HAP-1 (cell line): ENCODE results near the gene TRIM56.
"Not testable (repeated sequence)": the region's sequence is repeated elsewhere in the genome, so short reads cannot be mapped to it uniquely, and the experiment has no call there.

Experiments used
- DNase-seq, 2 experiments: peaks; one replicate each; pipeline ENCODE4 v3.0.0-alpha.2; 2016 to 2020; ENCODE audit warnings: low spot score in 2 of 2
- H3K27me3 ChIP-seq: fragments of 250-450 bp; sonication (Bioruptor Pico); 2 replicates; pipeline ENCODE4 v1.5.1; 2020; ENCODE audit warnings: low read depth, mild to moderate bottlenecking, moderate library complexity
- H3K36me3 ChIP-seq: fragments of 250-450 bp; sonication (Bioruptor Pico); replicated peaks from 2 replicates; pipeline ENCODE4 v1.5.1; 2020; ENCODE audit warnings: mild to moderate bottlenecking
- H3K4me1 ChIP-seq: fragments of 250-450 bp; sonication (Bioruptor Pico); 2 replicates; pipeline ENCODE4 v1.5.1; 2020; ENCODE audit warnings: mild to moderate bottlenecking
- H3K4me3 ChIP-seq: fragments of 250-450 bp; sonication (Bioruptor Pico); 2 replicates; pipeline ENCODE4 v1.5.1; 2020; ENCODE audit warnings: mild to moderate bottlenecking, moderate library complexity
- H3K9me3 ChIP-seq: fragments of 250-450 bp; sonication (Bioruptor Pico); 2 replicates; pipeline ENCODE4 v1.5.1; 2020; ENCODE audit warnings: mild to moderate bottlenecking, moderate library complexity
- in situ Hi-C: fragments of 300-500 bp; cut with MboI; formaldehyde crosslinking; loops from 3 replicates; pipeline ENCODE4 v1.14.3; 2020; ENCODE audit warnings: low sequenced_read_pairs, inconsistent platforms, mixed read lengths

TRIM56 gene

DNA sequence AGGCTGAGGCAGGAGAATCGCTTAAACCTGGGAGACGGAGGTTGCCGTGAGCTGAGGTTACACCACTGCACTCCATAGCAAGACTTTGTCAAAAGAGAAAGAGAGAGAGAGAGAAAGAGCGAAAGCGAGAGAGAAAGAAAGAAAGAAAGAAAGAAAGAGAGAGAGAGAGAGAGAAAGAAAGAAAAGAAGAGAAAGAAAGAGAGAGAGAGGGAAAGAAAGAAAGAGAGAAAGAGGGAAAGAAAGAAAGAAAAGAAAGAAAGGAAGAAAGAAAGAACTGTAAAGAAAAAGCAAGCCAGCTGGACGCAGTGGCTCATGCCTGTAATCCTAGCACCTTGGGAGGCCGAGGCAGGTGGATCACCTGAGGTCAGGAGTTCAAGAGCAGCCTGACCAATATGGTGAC lies 27.9 kb downstream of the TRIM56 start:
- H3K9me3 ChIP-seq, H3K27me3 ChIP-seq, DNase-seq, in situ Hi-C loops, H3K4me1 ChIP-seq, H3K36me3 ChIP-seq, H3K4me3 ChIP-seq: not testable (repeated sequence)

DNA sequence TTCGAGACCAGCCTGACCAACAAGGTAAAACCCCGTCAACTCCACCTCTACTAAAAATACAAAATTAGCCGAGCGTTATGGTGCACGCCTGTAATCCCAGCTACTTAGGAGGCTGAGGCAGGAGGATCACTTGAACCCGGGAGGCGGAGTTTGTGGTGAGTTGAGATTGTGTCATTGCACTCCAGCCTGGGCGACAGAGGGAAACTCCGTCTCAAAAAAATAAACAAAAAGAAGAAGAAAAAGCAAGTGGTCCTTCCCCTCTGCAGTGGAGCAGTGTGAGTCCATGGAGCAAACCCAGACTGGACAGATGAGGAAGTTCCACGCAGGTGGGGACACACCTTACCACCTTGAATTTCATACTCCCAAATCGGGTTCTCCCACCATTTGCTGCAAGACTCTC lies 28.6 kb downstream of the TRIM56 start:
- H3K27me3 ChIP-seq, result no peaks in the 10 kb centered on the region

DNA sequence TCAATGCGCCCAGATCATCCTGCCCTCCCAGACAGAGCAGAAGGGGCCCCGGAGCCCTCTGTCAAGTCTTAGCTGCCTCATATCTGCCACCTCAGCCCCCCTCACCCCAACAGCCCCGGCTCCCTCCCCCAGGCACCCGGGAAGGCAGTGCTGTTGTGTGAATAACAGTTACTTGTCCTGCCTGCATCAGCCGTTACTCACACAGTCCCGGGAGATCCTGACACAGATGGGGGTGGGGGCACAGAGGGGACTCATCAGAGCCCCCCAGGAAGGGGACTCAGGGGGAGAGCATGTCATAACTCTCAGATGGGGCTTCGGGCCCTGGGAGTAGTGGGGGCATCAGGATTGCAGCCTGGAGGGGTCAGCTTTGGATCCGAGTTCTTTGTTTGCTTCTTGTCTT lies 29.2 kb downstream of the TRIM56 start:
- Histone ChIP-seq H3K4me3 (no peak overlapping the region), H3K4me1 (no peaks in the 10 kb centered on the region), H3K9me3 (no peaks in the 10 kb centered on the region), H3K27me3 (no peaks in the 10 kb centered on the region), H3K36me3 (no peaks in the 10 kb centered on the region)
- DNase-seq, result no peak
- in situ Hi-C loops, result no loop called here

More for the DNA sequence above, 28.6 kb downstream of the TRIM56 start:
- in situ Hi-C loops, result no loop called here
- Histone ChIP-seq H3K9me3 (no peaks in the 10 kb centered on the region), H3K4me3 (no peak overlapping the region), H3K36me3 (no peaks in the 10 kb centered on the region), H3K4me1 (no peaks in the 10 kb centered on the region)
- DNase-seq, result no peak

DNA sequence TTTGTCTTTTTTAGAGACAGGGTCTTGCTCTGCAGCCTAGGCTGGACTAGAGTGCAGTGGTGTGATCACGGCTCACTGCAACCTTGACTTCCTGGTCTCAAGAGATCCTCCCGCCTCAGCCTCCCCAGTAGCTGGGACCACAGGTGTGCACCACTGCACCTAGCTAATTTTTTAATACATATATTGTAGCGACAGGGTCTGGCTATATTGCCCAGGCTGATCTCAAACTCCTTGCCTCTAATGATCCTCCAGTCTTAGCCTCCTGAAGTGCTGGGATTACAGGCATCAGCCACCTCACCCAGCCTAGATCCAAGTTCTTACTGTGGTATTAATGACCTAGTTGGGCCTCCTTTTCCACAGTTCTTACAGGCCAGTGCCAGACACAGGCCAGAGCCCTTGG lies 29.9 kb downstream of the TRIM56 start:
- in situ Hi-C loops, result no loop called here
- DNase-seq, result no peak
- Histone ChIP-seq H3K4me1 (no peaks in the 10 kb centered on the region), H3K27me3 (no peaks in the 10 kb centered on the region), H3K9me3 (no peaks in the 10 kb centered on the region), H3K4me3 (no peak overlapping the region), H3K36me3 (no peaks in the 10 kb centered on the region)

DNA sequence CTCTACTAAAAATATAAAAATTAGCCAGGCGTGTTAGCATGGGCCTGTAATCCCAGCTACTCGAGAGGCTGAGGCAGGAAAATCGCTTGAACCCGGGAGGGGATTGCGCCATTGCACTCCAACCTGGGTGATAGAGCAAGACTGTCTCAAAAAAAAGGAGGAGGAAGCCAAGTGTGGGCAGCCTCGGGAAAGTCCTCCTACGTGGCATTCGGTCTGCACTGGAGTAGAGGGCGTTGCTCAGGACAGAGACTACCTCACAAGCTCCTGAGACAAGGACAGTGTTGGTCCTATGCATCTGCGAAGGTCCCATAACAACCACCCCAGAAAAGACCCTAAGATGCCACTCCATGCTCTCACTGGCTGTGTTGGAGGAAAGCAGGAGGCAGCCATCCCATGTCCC lies 31.6 kb downstream of the TRIM56 start:
- Histone ChIP-seq H3K9me3 (no peaks in the 10 kb centered on the region), H3K4me1 (no peaks in the 10 kb centered on the region), H3K27me3 (no peaks in the 10 kb centered on the region), H3K4me3 (no peak overlapping the region), H3K36me3 (no peaks in the 10 kb centered on the region)
- in situ Hi-C loops, result no loop called here
- no peak for DNase-seq

DNA sequence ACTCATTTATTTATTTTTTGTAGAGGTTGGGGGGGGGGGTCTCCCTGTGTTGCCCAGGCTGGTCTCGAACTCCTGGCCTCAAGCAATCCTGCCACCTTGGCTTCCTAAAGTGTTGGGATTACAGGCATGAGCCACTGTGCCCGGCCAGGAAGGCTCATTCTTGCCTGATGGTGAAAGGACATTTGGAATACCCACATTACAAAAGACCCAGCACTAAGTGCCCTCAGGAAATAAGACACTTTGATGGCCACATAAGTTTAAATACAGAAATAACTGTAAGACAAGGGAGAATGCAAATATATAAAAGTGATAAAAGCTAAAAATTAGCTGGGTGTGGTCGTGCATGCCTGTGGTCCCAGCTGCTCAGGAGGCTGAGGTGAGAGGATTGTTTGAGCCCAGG lies 33.6 kb downstream of the TRIM56 start:
- in situ Hi-C loops, result no loop called here

DNA sequence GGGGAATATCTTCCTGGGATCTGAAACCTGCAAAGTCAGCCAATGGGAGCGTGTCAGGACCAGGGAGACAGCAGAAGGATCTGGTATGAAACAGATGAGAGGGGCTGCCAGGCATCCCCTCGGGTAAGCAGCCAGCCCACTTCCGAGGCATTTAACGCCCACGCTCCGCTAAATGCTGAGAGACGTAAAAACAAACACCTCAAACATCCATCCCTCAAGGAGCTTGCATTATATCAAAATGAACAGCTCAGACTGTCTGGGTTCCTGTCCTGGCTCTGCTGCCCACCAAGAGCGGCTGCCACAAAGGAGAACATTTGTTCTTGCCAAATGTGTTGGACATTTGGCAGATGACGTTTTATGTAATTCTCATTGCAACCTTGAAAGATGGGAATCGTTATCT lies 34.6 kb downstream of the TRIM56 start:
- no peaks in the 10 kb centered on the region for H3K27me3 ChIP-seq
- H3K36me3 ChIP-seq, result no peaks in the 10 kb centered on the region
- no peak for DNase-seq
- H3K4me1 ChIP-seq, result no peaks in the 10 kb centered on the region
- no peaks in the 10 kb centered on the region for H3K9me3 ChIP-seq
- in situ Hi-C loops, result no loop called here
- H3K4me3 ChIP-seq, result no peak overlapping the region

More for the DNA sequence above, 33.6 kb downstream of the TRIM56 start:
- DNase-seq, result no peak
- H3K4me3 ChIP-seq, result no peak overlapping the region
- H3K36me3 ChIP-seq, result no peaks in the 10 kb centered on the region
- no peaks in the 10 kb centered on the region for H3K9me3 ChIP-seq
- no peaks in the 10 kb centered on the region for H3K27me3 ChIP-seq
- H3K4me1 ChIP-seq, result no peaks in the 10 kb centered on the region

DNA sequence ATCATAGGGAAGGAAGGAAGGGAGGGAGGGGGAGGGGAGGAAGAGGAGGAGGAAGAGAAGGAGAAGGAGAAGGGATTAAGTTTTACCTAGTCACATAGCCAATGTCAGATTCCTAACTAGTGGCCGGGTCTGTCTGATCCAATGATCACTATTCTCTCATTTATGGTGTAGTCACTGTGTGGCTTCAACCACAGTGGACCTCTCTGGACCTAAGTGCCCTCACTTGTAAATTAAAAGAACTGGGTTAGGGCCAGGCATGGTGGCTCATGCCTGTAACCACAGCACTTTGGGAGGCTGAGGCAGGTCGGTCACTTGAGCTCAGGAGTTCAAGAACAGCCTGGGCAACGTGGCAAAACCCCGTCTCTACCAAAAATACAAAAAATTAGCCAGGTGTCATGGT lies 35.0 kb downstream of the TRIM56 start:
- in situ Hi-C loops, result no loop called here
- Histone ChIP-seq H3K9me3 (no peaks in the 10 kb centered on the region), H3K4me1 (no peaks in the 10 kb centered on the region), H3K4me3 (no peak overlapping the region), H3K27me3 (no peaks in the 10 kb centered on the region), H3K36me3 (no peaks in the 10 kb centered on the region)
- DNase-seq, result no peak

DNA sequence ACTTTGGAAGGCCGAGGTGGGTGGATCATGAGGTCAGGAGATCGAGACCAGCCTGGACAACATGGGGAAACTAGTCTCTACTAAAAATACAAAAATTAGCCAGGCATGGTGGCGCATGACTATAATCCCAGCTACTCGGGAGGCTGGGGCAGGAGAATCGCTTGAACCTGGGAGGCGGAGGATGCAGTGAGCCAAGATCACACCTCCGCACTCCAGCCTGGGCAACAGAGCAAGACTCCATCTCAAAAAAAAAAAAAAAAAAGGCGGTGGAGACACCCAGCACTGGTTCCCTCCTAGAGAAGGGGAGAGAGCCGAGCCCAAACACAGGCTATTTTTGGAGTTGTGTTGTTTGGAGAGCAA lies 36.3 kb downstream of the TRIM56 start:
- H3K27me3 ChIP-seq, in situ Hi-C loops, H3K4me1 ChIP-seq: not testable (repeated sequence)

DNA sequence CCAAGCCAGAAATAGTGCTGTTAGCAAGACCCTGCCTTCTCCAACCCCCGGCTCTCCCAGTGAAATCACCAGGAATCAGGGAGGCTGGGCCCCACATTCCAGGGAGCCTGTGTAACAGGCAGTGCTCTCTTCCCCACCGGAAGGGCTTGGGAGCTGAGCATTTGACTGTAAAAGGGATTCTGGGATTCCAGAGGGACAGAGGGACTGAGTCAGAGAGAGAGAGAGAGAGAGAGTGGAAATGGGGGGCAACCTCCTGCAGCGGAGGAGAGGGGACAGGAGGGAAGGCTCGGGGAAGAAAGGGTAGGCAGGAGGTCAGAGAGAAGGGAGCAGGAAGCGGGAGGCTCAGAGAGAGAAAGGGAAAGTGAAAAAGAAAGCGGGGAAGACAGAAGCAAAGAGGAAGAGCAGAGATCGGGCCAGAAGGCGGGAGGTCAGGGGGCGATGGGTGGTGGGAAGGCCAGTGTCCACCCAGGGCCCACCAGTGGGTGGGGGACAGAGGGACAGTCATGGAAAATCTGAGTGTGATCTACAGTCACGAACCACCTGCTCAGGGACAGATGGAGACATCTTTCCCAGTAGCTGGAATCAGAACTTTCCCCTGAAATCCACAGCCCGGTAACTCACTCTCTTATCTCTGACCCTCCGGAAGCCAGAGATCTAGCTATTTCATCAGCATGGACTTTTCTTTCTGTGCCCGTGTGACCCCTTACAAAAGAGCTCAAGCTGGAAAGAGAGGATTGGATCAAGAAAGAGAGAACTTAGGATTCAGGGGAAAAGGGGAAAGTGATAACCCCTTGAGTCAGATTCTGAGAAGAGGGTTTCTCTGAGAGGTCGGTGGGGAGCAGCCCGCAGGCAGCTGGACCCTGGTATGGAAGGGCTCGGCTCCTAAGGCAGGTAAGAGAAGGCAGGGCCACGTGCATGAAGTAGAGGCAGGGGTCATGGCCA lies 37.0 kb downstream of the TRIM56 start:
- no peaks in the 10 kb centered on the region for H3K36me3 ChIP-seq
- H3K4me1 ChIP-seq, result peaks cover 3% of the 10 kb centered on the region; the same call in 1 of the 2 replicates
- DNase-seq, result peak in 1 of 2 experiments; percentile 32
- in situ Hi-C loops, result no loop called here
- no peaks in the 10 kb centered on the region for H3K9me3 ChIP-seq
- H3K4me3 ChIP-seq, result no peak overlapping the region
- no peaks in the 10 kb centered on the region for H3K27me3 ChIP-seq

More for the DNA sequence above, 36.3 kb downstream of the TRIM56 start:
- H3K4me3 ChIP-seq, DNase-seq, H3K36me3 ChIP-seq, H3K9me3 ChIP-seq: not testable (repeated sequence)

DNA sequence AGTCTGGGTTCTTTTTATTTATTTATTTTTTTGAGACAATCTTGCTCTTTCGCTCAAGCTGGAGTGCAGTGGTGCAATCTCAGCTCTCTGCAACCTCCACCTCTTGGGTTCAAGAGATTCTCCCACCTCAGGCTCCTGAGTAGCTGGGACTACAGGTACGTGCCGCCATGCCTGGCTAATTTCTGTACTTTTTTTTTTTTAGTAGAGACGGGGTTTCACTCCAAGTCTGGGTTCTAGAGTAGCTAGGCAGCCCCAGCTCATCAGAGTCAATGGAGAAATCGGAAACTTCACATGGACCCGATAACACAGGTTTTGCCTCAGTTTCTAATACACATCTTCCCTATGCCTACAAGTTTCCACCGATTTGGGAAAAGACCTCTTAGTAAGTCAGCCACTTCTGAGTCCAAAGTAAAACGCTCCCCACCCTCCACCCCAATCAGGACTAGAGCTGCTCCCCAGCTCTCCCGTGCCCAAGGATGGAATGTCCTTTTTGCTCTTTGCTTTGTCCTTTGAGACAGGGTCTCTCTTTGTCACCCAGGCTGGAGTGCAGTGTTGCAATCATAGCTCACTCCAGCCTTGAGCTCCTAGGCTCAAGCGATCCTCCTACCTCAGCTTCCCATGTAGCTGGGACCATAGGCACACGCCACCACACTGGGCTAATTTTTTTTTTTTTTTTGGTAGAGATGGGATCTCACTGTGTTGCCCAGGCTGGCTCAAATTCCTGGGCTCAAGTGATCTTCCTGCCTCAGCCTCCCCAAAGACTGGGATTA lies 37.8 kb downstream of the TRIM56 start:
- H3K4me3 ChIP-seq, result no peak overlapping the region
- no peaks in the 10 kb centered on the region for H3K9me3 ChIP-seq
- no peaks in the 10 kb centered on the region for H3K27me3 ChIP-seq
- peaks cover 3% of the 10 kb centered on the region; the same call in 1 of the 2 replicates for H3K4me1 ChIP-seq
- H3K36me3 ChIP-seq, result no peaks in the 10 kb centered on the region
- in situ Hi-C loops, result no loop called here
- no peak for DNase-seq

DNA sequence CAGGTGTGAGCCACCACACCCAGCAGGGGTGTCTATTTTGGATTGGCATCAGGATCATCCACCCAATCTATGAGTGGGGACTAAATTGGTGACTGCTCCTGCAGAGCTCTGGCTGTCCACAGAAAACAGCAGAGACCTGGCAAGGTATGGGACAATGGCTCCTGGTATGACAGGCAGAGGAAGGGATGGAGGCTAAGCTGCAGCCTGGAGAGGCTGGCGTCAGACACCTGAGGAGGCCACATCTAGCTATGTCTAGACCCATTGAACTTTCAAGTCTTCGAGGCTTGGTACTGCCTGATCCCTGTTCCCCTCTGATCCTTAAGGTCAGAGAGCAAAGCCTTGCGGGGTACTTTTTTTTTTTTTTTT lies 38.4 kb downstream of the TRIM56 start:
- peaks cover 3% of the 10 kb centered on the region; the same call in 1 of the 2 replicates for H3K4me1 ChIP-seq
- in situ Hi-C loops, result no loop called here
- H3K36me3 ChIP-seq, result no peaks in the 10 kb centered on the region
- DNase-seq, result no peak
- no peaks in the 10 kb centered on the region for H3K9me3 ChIP-seq
- no peak overlapping the region for H3K4me3 ChIP-seq
- no peaks in the 10 kb centered on the region for H3K27me3 ChIP-seq

DNA sequence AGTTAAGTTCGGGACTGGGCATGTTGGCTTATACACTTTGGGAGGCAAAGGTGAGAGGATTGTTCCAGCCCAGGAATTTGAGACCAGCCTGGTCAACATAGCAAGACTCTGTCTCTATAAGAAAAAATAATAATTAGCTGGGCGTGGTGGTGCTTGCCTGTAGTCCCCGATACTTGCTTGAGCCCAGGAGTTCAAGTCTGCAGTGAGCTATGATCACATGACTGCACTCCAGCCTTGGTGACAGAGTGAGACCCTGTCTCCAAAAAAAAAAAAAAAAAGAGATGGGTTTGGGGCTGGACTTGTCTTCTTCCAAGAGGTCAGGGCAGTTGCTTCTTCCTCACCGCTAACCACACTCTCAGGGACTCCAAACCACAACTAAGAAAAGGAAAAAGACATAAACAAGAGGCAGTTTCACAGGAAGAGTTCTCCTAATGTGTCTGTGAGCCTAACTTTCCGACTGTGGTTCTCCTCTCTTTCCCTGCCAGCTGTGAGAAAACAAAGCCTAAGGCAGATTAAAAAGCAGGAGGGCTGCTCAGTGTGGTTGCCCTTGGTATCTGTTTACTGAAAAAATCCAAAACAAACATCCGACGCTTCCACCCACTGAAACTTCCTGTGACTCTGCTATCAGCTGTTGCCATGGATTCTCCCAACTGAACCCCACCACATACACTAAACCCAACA lies 39.2 kb downstream of the TRIM56 start:
- DNase-seq, result no peak
- H3K36me3 ChIP-seq, result no peaks in the 10 kb centered on the region
- in situ Hi-C loops, result loop anchor here (25.0 kb wide), 1 partner anchor 1138 kb away; no protein-coding TSS in a partner anchor
- H3K27me3 ChIP-seq, result no peaks in the 10 kb centered on the region
- H3K9me3 ChIP-seq, result no peaks in the 10 kb centered on the region
- peaks cover 3% of the 10 kb centered on the region; the same call in 1 of the 2 replicates for H3K4me1 ChIP-seq
- no peak overlapping the region for H3K4me3 ChIP-seq
